ENCODE data around the gene RUNX3. TPM values are rescaled to one million over a fixed set of nuclear protein-coding genes. Genes with fewer than 3 reads are reported as not detected.

Gene RUNX3
- total and polyA plus RNA-seq, 2 donors (not counting 1 experiment from before 2014, with no cell fraction given): 86.0 to 127 TPM

DNA sequence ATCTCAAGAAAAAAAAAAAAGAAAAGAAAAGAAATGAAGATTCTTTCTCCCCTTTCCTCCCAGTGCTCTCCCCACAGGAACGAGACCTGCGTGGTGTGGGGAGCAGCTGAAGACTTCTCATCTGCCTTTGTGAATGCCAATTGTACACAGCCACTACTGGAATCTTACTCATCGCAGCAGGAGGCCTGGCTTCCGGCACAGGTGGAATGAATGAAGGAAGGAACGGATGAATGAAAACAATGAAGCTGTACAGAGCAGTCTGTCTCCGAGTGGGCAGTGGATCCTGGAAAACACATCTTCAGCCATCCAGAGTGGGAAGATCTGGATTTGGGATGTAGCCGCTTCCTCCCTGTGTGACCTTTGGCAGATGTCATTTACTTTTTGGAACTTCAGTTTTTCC, 64.9 kb downstream of the RUNX3 start:
- no peaks in the 10 kb centered on the region for H3K9me3 ChIP-seq (ENCODE audit: control extremely low read depth in 1 of 3, control insufficient read depth in 2 of 3, insufficient read depth in 1 of 3, low read length in 2 of 3)
- H3K4me1 Mint-ChIP-seq: peaks cover 9% of the 10 kb centered on the region
- no peaks in the 10 kb centered on the region for H4K20me1 ChIP-seq (ENCODE audit: control insufficient read depth, insufficient read depth, low read length, poor library complexity, severe bottlenecking)
- no peak overlapping the region for H3K27ac Mint-ChIP-seq
- H3K4me2 ChIP-seq (replicated peaks; ENCODE audit: low read depth, low read length, poor library complexity, severe bottlenecking): no peak overlapping the region
- no peak overlapping the region for H3K4me3 Mint-ChIP-seq
- CTCF ChIA-PET: interaction anchor here (0.8 to 1.7 kb wide), 2 partner anchors 10 to 51 kb away, joined by 3 to 5 read pairs; no protein-coding TSS in a partner anchor
- H3K79me2 ChIP-seq (ENCODE audit: control insufficient read depth, insufficient read depth, low read length): no peaks in the 10 kb centered on the region
- no peaks in the 10 kb centered on the region for H3K9me3 Mint-ChIP-seq (ENCODE audit: insufficient read depth)
- H2AFZ ChIP-seq (ENCODE audit: insufficient read depth, low read depth, low read length, poor library complexity, severe bottlenecking): no peak overlapping the region
- intact Hi-C loops (cut with micrococcal nuclease): no loop called here
- peaks cover 4 to 6% of the 10 kb centered on the region in 2 donors for H3K4me1 ChIP-seq (ENCODE audit: control insufficient read depth in 2 of 2, insufficient read depth in 2 of 2, low read length in 2 of 2)
- no peak overlapping the region for H3K9ac ChIP-seq (ENCODE audit: low read length)
- H3K27me3 ChIP-seq (replicated peaks in 1 of 4; ENCODE audit: control extremely low read depth in 1 of 4, control insufficient read depth in 3 of 4, insufficient read depth in 4 of 4, low read length in 3 of 4): peaks cover 0 to 7% (median 1%) of the 10 kb centered on the region in 4 experiments
- ATAC-seq (ENCODE audit: low read depth): no peak
- H3K27ac ChIP-seq (ENCODE audit: low read length in 2 of 2): no peak overlapping the region
- H3K4me3 ChIP-seq (ENCODE audit: control extremely low read depth in 1 of 5, extremely low read depth in 1 of 5, insufficient read depth in 1 of 5, low read depth in 2 of 5, low read length in 4 of 5): no peak overlapping the region
- TF ChIP-seq CTCF (IDR thresholded peaks at IDR 0.05): no peak
- TF ChIP-seq EZH2 (IDR thresholded peaks at IDR 0.05; ENCODE audit: borderline replicate concordance, insufficient read depth, low read depth, low read length, poor library complexity, severe bottlenecking): no peak
- H3K27me3 Mint-ChIP-seq: peaks cover 25% of the 10 kb centered on the region
- H3K36me3 ChIP-seq (replicated peaks in 1 of 2; ENCODE audit: control extremely low read depth in 1 of 2, control insufficient read depth in 1 of 2, extremely low read depth in 1 of 2, insufficient read depth in 2 of 2, low read length in 1 of 2): no peaks in the 10 kb centered on the region
- DNase-seq: no peak
- WGBS (ENCODE audit: insufficient coverage): 96% methylated on average over 3 of the region's 7 CpGs
- POLR2A ChIA-PET: no interaction called here

DNA sequence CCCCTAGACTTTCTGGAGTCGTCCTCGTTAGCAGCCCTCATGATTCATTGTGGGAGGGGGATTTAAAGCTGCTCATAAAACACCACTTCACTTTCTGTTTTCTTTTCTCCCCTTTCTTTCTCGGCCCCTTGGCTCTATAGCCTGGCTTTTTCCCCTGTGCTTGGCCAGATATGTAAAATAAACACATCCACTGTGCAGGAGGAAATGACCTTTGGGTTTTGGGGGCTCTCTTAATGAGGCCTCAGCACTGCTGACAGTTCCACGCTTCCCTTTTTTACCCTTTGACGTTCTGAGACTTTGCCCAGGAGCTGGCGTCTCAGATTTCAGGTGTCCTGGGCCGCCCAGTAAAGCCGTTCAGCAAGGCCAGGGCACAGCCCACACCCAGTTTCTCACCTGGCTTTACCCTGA, 65.7 kb downstream of the RUNX3 start:
- peaks cover 0 to 5% of the 10 kb centered on the region in 2 donors for H3K4me1 ChIP-seq (ENCODE audit: control insufficient read depth in 2 of 2, insufficient read depth in 2 of 2, low read length in 2 of 2)
- H3K36me3 ChIP-seq (replicated peaks in 1 of 2; ENCODE audit: control extremely low read depth in 1 of 2, control insufficient read depth in 1 of 2, extremely low read depth in 1 of 2, insufficient read depth in 2 of 2, low read length in 1 of 2): no peaks in the 10 kb centered on the region
- POLR2A ChIA-PET: interaction anchor here (0.5 kb wide), 1 partner anchor 132 kb away, joined by 3 read pairs; no protein-coding TSS in a partner anchor
- no peak for DNase-seq
- H3K27ac ChIP-seq (ENCODE audit: low read length in 2 of 2): no peak overlapping the region
- H3K9me3 Mint-ChIP-seq (ENCODE audit: insufficient read depth): no peaks in the 10 kb centered on the region
- no peak overlapping the region for H3K4me3 ChIP-seq (ENCODE audit: control extremely low read depth in 1 of 5, extremely low read depth in 1 of 5, insufficient read depth in 1 of 5, low read depth in 2 of 5, low read length in 4 of 5)
- WGBS (ENCODE audit: insufficient coverage): 27% methylated on average over 5 of the region's 8 CpGs
- no peak for ATAC-seq (ENCODE audit: low read depth)
- H3K4me1 Mint-ChIP-seq: peaks cover 5% of the 10 kb centered on the region
- H3K27me3 Mint-ChIP-seq: peaks cover 20% of the 10 kb centered on the region
- H3K9me3 ChIP-seq (ENCODE audit: control extremely low read depth in 1 of 3, control insufficient read depth in 2 of 3, insufficient read depth in 1 of 3, low read length in 2 of 3): no peaks in the 10 kb centered on the region
- peaks cover 0 to 7% (median 1%) of the 10 kb centered on the region in 4 experiments for H3K27me3 ChIP-seq (replicated peaks in 1 of 4; ENCODE audit: control extremely low read depth in 1 of 4, control insufficient read depth in 3 of 4, insufficient read depth in 4 of 4, low read length in 3 of 4)
- CTCF ChIA-PET: interaction anchor here (1.0 to 1.7 kb wide), 3 partner anchors 9 to 341 kb away, joined by 3 to 5 read pairs (median 4); no protein-coding TSS in a partner anchor
- H3K27ac Mint-ChIP-seq: no peak overlapping the region
- H4K20me1 ChIP-seq (ENCODE audit: control insufficient read depth, insufficient read depth, low read length, poor library complexity, severe bottlenecking): no peaks in the 10 kb centered on the region
- H3K4me2 ChIP-seq (replicated peaks; ENCODE audit: low read depth, low read length, poor library complexity, severe bottlenecking): no peak overlapping the region
- intact Hi-C loops (cut with micrococcal nuclease): no loop called here
- TF ChIP-seq EZH2 (IDR thresholded peaks at IDR 0.05; ENCODE audit: borderline replicate concordance, insufficient read depth, low read depth, low read length, poor library complexity, severe bottlenecking) (no peak), CTCF (IDR thresholded peaks at IDR 0.05) (no peak)
- no peak overlapping the region for H3K9ac ChIP-seq (ENCODE audit: low read length)
- H2AFZ ChIP-seq (ENCODE audit: insufficient read depth, low read depth, low read length, poor library complexity, severe bottlenecking): no peak overlapping the region
- no peaks in the 10 kb centered on the region for H3K79me2 ChIP-seq (ENCODE audit: control insufficient read depth, insufficient read depth, low read length)
- no peak overlapping the region for H3K4me3 Mint-ChIP-seq
